H1 (cell line): Measurements from ENCODE around the gene STX10. TPM values are rescaled to one million over a fixed set of nuclear protein-coding genes. Genes with fewer than 3 reads are reported as not detected.

ENCODE experiments used
- CTCF ChIA-PET: fragments of 300-600 bp; sonication (Branson Sonifier 250); formaldehyde crosslinking; loops from one replicate; lab custom pipeline; 2021; ENCODE audit not compliant: partially characterized antibody; lab: Charles Lee
- POLR2A ChIA-PET: fragments of 300-600 bp; sonication (Branson Sonifier 250); formaldehyde crosslinking; loops from one replicate; lab custom pipeline; 2021; ENCODE audit warnings: inconsistent platforms; ENCODE audit not compliant: partially characterized antibody; lab: Charles Lee
- DNase-seq, 2 experiments: peaks; one replicate each; pipeline versions ENCODE4 v3.0.0 to v3.0.0-alpha.2; 2010 to 2022; ENCODE audit warnings: low spot score in 2 of 2, low read depth in 1 of 2, mixed read lengths in 1 of 2
- FAIRE-seq: peaks from 2 replicates; lab custom pipeline; 2011; peaks lifted over from hg19 to GRCh38; lab: Jason Lieb, UNC
- H2AFZ ChIP-seq: 2 replicates; pipeline ENCODE4 v1.8.1; 2012; ENCODE audit warnings: low read length, inconsistent platforms
- H2AK5ac ChIP-seq: 2 replicates; pipeline ENCODE4 v1.6.1; 2013; ENCODE audit warnings: low read depth, low read length
- H2BK120ac ChIP-seq: replicated peaks from 2 replicates; pipeline ENCODE3; 2013; ENCODE audit warnings: low read depth, low read length, inconsistent platforms
- H2BK12ac ChIP-seq: 2 replicates; pipeline ENCODE4 v1.6.1; 2013; ENCODE audit warnings: low read depth, low read length
- H2BK15ac ChIP-seq: 2 replicates; pipeline ENCODE4 v1.6.1; 2013; ENCODE audit warnings: low read length
- H2BK20ac ChIP-seq: 2 replicates; pipeline ENCODE4 v1.6.1; 2013; ENCODE audit warnings: low read length
- H2BK5ac ChIP-seq: 2 replicates; pipeline ENCODE4 v1.6.1; 2013; ENCODE audit warnings: low read depth, low read length
- H3K14ac ChIP-seq: 2 replicates; pipeline ENCODE4 v1.6.1; 2013; ENCODE audit warnings: inconsistent platforms; ENCODE audit not compliant: insufficient read length
- H3K18ac ChIP-seq: 2 replicates; pipeline ENCODE4 v1.6.1; 2013; ENCODE audit warnings: low read length; ENCODE audit errors: extremely low read depth
- H3K23ac ChIP-seq: 2 replicates; pipeline ENCODE4 v1.6.1; 2013; ENCODE audit warnings: inconsistent platforms; ENCODE audit not compliant: insufficient read length
- H3K23me2 ChIP-seq: 2 replicates; pipeline ENCODE4 v1.6.1; 2013; ENCODE audit warnings: low read depth, low read length
- H3K27ac ChIP-seq: 2 replicates; pipeline ENCODE4 v1.6.1; 2011; ENCODE audit warnings: low read depth, low read length, inconsistent platforms
- H3K27me3 ChIP-seq, 4 experiments: replicated peaks in 1 of 4; 1 replicate in 1 of 4; 2 replicates in 3 of 4; pipeline versions ENCODE4 v1.6.1 to v1.8.1; 2011 to 2013; ENCODE audit warnings: low read length in 3 of 4, mild to moderate bottlenecking in 3 of 4, inconsistent platforms in 2 of 4, mixed read lengths in 2 of 4, moderate library complexity in 1 of 4; ENCODE audit not compliant: control insufficient read depth in 3 of 4, insufficient read depth in 3 of 4; ENCODE audit errors: extremely low read depth in 1 of 4
- H3K36me3 ChIP-seq, 4 experiments: 2 replicates each; pipeline versions ENCODE4 v1.6.1 to v1.8.1; 2011 to 2013; ENCODE audit warnings: mild to moderate bottlenecking in 4 of 4, low read length in 3 of 4, moderate library complexity in 2 of 4, control low read depth in 1 of 4, inconsistent platforms in 1 of 4; ENCODE audit not compliant: insufficient read depth in 4 of 4, control insufficient read depth in 2 of 4
- H3K4ac ChIP-seq: replicated peaks from 2 replicates; pipeline ENCODE3; 2013; ENCODE audit warnings: low read length, low read depth, mixed read lengths, inconsistent platforms; ENCODE audit not compliant: insufficient read length
- H3K4me1 ChIP-seq, 4 experiments: replicated peaks in 1 of 4; 1 replicate in 1 of 4; 2 replicates in 3 of 4; pipeline versions ENCODE4 v1.6.1 to v1.8.1; 2011 to 2013; ENCODE audit warnings: low read length in 3 of 4, inconsistent platforms in 2 of 4, mixed read lengths in 1 of 4; ENCODE audit not compliant: insufficient read depth in 4 of 4, control insufficient read depth in 3 of 4
- H3K4me2 ChIP-seq, 2 experiments: 2 replicates each; pipeline versions ENCODE4 v1.6.1 to v1.8.1; 2011 to 2013; ENCODE audit warnings: low read depth in 2 of 2, low read length in 2 of 2, control low read depth in 1 of 2, inconsistent platforms in 1 of 2, mild to moderate bottlenecking in 1 of 2; ENCODE audit not compliant: insufficient read depth in 1 of 2
- H3K4me3 ChIP-seq, 4 experiments: fragments of 200-600, 300-600 bp in 1 of 4; sonication (generic), shearing (Covaris generic), sonication (Bioruptor Twin) in 1 of 4; 2 replicates each; pipeline versions ENCODE4 v1.5.1 to v1.8.1; 2011 to 2016; ENCODE audit warnings: low read length in 4 of 4, low read depth in 3 of 4, control low read depth in 2 of 4, inconsistent platforms in 2 of 4, mild to moderate bottlenecking in 2 of 4, mixed read lengths in 1 of 4, moderate library complexity in 1 of 4; ENCODE audit not compliant: insufficient read depth in 2 of 4; ENCODE audit errors: extremely low read depth in 1 of 4
- H3K56ac ChIP-seq: replicated peaks from 2 replicates; pipeline ENCODE3; 2013; ENCODE audit warnings: low read depth, mild to moderate bottlenecking, mixed read lengths, low read length, inconsistent platforms; ENCODE audit not compliant: insufficient read length
- H3K79me1 ChIP-seq: 2 replicates; pipeline ENCODE4 v1.6.1; 2013; ENCODE audit warnings: low read depth, low read length, control low read depth
- H3K79me2 ChIP-seq, 2 experiments: 2 replicates each; pipeline versions ENCODE4 v1.6.1 to v1.8.1; 2012 to 2013; ENCODE audit warnings: low read length in 2 of 2, mild to moderate bottlenecking in 2 of 2, inconsistent platforms in 1 of 2; ENCODE audit not compliant: insufficient read depth in 2 of 2, control insufficient read depth in 1 of 2
- H3K9ac ChIP-seq, 4 experiments: replicated peaks in 1 of 4; 1 replicate in 1 of 4; 2 replicates in 3 of 4; pipeline versions ENCODE4 v1.6.1 to v1.8.1; 2011 to 2013; ENCODE audit warnings: low read depth in 3 of 4, low read length in 3 of 4, control low read depth in 2 of 4, mild to moderate bottlenecking in 2 of 4, moderate library complexity in 2 of 4, inconsistent platforms in 1 of 4; ENCODE audit errors: extremely low read depth in 1 of 4
- H3K9me3 ChIP-seq, 2 experiments: 2 replicates each; pipeline versions ENCODE4 v1.6.1 to v1.8.1; 2012 to 2013; ENCODE audit warnings: mild to moderate bottlenecking in 2 of 2, moderate library complexity in 2 of 2, control low read depth in 1 of 2, inconsistent platforms in 1 of 2, low read depth in 1 of 2, low read length in 1 of 2, mixed read lengths in 1 of 2; ENCODE audit not compliant: insufficient read depth in 2 of 2
- H4K20me1 ChIP-seq, 2 experiments: replicated peaks in 1 of 2; 2 replicates each; pipeline versions ENCODE3 to v1.8.1; 2011 to 2013; ENCODE audit warnings: inconsistent platforms in 2 of 2, low read length in 2 of 2, mild to moderate bottlenecking in 1 of 2; ENCODE audit not compliant: insufficient read depth in 2 of 2, control insufficient read depth in 1 of 2
- H4K5ac ChIP-seq: 2 replicates; pipeline ENCODE4 v1.6.1; 2013; ENCODE audit warnings: low read length, low read depth, mixed read lengths, inconsistent platforms; ENCODE audit not compliant: insufficient read length
- H4K8ac ChIP-seq: 2 replicates; pipeline ENCODE4 v1.8.0; 2013; ENCODE audit warnings: mild to moderate bottlenecking, moderate library complexity, low read length, inconsistent platforms; ENCODE audit not compliant: insufficient read depth; ENCODE audit errors: extremely low read depth
- H4K91ac ChIP-seq: replicated peaks from 2 replicates; pipeline ENCODE3; 2013; ENCODE audit warnings: low read length, mixed read lengths, inconsistent platforms; ENCODE audit not compliant: insufficient read length
- HDAC2 ChIP-seq, 2 experiments: fragments of 300-600 bp in 1 of 2; sonication (generic) in 1 of 2; IDR thresholded peaks; 2 replicates each; pipeline ENCODE4 v1.6.1; 2011 to 2012; ENCODE audit warnings: low read depth in 2 of 2, low read length in 2 of 2, mild to moderate bottlenecking in 2 of 2, moderate library complexity in 2 of 2, borderline replicate concordance in 1 of 2, inconsistent platforms in 1 of 2
- KDM1A ChIP-seq: fragments of 200-600, 300-600 bp; sonication (generic); IDR thresholded peaks from 2 replicates; pipeline ENCODE4 v1.7.1; 2016; ENCODE audit warnings: mild to moderate bottlenecking, low read length, borderline replicate concordance
- KDM5A ChIP-seq: fragments of 200-600 bp; IDR thresholded peaks from 2 replicates; pipeline ENCODE4 v1.7.1; 2012; ENCODE audit warnings: mild to moderate bottlenecking, low read length, inconsistent platforms, mixed read lengths
- NRF1 ChIP-seq: IDR thresholded peaks from 2 replicates; pipeline ENCODE4 v1.6.1; 2011; ENCODE audit warnings: mild to moderate bottlenecking, low read depth, low read length, improper control_type of control experiment
- RFX5 ChIP-seq: IDR thresholded peaks from 2 replicates; pipeline ENCODE4 v1.6.1; 2011; ENCODE audit warnings: low read depth, low read length, improper control_type of control experiment, borderline replicate concordance
- RXRA ChIP-seq: IDR thresholded peaks from 2 replicates; pipeline ENCODE4 v1.6.1; 2011; ENCODE audit warnings: low read depth, mild to moderate bottlenecking, low read length, moderate library complexity; ENCODE audit not compliant: insufficient read depth
- SRF ChIP-seq: IDR thresholded peaks from 2 replicates; pipeline ENCODE4 v1.6.1; 2011; ENCODE audit warnings: mild to moderate bottlenecking, low read depth, low read length, moderate library complexity
- SUZ12 ChIP-seq: fragments of 200-600 bp; sonication (generic); IDR thresholded peaks from 2 replicates; pipeline ENCODE4 v1.6.1; 2012; ENCODE audit warnings: mild to moderate bottlenecking, inconsistent platforms, low read length, moderate library complexity, mixed read lengths
- TAF1 ChIP-seq: IDR thresholded peaks from 2 replicates; pipeline ENCODE4 v1.6.1; 2011; ENCODE audit warnings: mild to moderate bottlenecking, low read depth, low read length
- ZNF274 ChIP-seq: IDR thresholded peaks from 2 replicates; pipeline ENCODE4 v1.7.0; 2012; ENCODE audit warnings: low read length, borderline replicate concordance; ENCODE audit errors: extremely low read depth
- WGBS, 2 experiments: shearing (Covaris generic) in 1 of 2; methylation state at CpG; one replicate each; pipeline versions ENCODE4 v1.1.6 to v1.1.7; 2013 to 2015; ENCODE audit warnings: low lambda C conversion rate in 2 of 2, mixed read lengths in 2 of 2, inconsistent platforms in 1 of 2, low coverage in 1 of 2, missing lambda C conversion rate in 1 of 2; ENCODE audit not compliant: insufficient replicate concordance in 2 of 2, insufficient coverage in 1 of 2, insufficient read length in 1 of 2; ENCODE audit errors: extremely low coverage in 1 of 2, missing lambda C conversion rate in 1 of 2; 5-methylcytosine and 5-hydroxymethylcytosine counted together
- polyA plus RNA-seq, 7 experiments: library from polyadenylated mRNA; depleted of rRNA in 3 of 7; stranded (reverse) in 5 of 7; unstranded in 2 of 7; fragments of >200 nt in 5 of 7; fragments of 200-250 nt in 2 of 7; gene quantifications; 1 replicate in 5 of 7; 2 replicates in 1 of 7; 4 replicates in 1 of 7; pipeline versions ENCODE4 v1.2.1 to v1.2.3, GENCODE V29; 2011 to 2013; ENCODE audit warnings: missing spikeins in 2 of 7, mixed read lengths in 2 of 7
- total RNA-seq: library from RNA; stranded (reverse); fragmentation: NEBNext Ultra II Directional; extraction: Animal tissue kit (Norgen Biotek cat#: 25700); gene quantifications from 2 replicates; pipeline ENCODE4 v1.2.1, GENCODE V29; 2021

STX10 gene
- total and polyA plus RNA-seq, 2 of the 8 experiments (the other 6 are each of a cell fraction or from before 2014, with no cell fraction given): 53.0 to 80.1 TPM

- peaks cover 34 to 50% of the 10 kb centered on the region in 2 experiments for H4K20me1 ChIP-seq
- no peak overlapping the region for H4K5ac ChIP-seq
- H3K4me1 ChIP-seq: peaks cover 0 to 8% (median 4%) of the 10 kb centered on the region in 4 experiments; a peak in 3 of 7 replicates
- POLR2A ChIA-PET: interaction anchor here (0.9 to 14.8 kb wide), 6 partner anchors 7 to 30 kb away, joined by 3 to 228 read pairs (median 6); partner anchors contain the start of genes IER2, NACC1, STX10 and TRMT1
- no peak overlapping the region for H3K14ac ChIP-seq
- no peak overlapping the region for H2AK5ac ChIP-seq
- H3K79me1 ChIP-seq: peaks cover 27% of the 10 kb centered on the region
- no peak overlapping the region for H2AFZ ChIP-seq
- peaks cover 7 to 58% (median 36%) of the 10 kb centered on the region in 4 experiments for H3K36me3 ChIP-seq
- no peak overlapping the region for H3K23ac ChIP-seq
- H2BK15ac ChIP-seq: no peak overlapping the region
- no peak overlapping the region for H3K4me3 ChIP-seq
- CTCF ChIA-PET: interaction anchor here (1.0 to 2.1 kb wide), 4 partner anchors 14 to 60 kb away, joined by 3 to 7 read pairs (median 4); partner anchors contain the start of genes IER2 and STX10
- no peak overlapping the region for H3K27ac ChIP-seq
- DNase-seq: no peak
- H3K27me3 ChIP-seq: no peaks in the 10 kb centered on the region
- no peak overlapping the region for H3K4ac ChIP-seq
- no peak overlapping the region for H2BK20ac ChIP-seq
- 94% methylated on average over 57 of the region's 60 CpGs; no CpG with 5 or more reads in 1 of the 2 experiments for WGBS, 2 experiments
- no peak overlapping the region for H2BK120ac ChIP-seq
- no peak overlapping the region for H3K18ac ChIP-seq
- H3K9ac ChIP-seq: no peak overlapping the region
- no peak overlapping the region for H3K4me2 ChIP-seq
- H3K9me3 ChIP-seq: no peaks in the 10 kb centered on the region
- FAIRE-seq: no peak
- no peak overlapping the region for H4K91ac ChIP-seq
- peak overlapping the region; percentile 78; the same call in 1 of the 2 replicates for H4K8ac ChIP-seq
- H3K79me2 ChIP-seq: peaks cover 7 to 44% of the 10 kb centered on the region in 2 experiments; a peak in 3 of 4 replicates
- no peak overlapping the region for H2BK5ac ChIP-seq
- no peak overlapping the region for H2BK12ac ChIP-seq
- no peak overlapping the region for H3K56ac ChIP-seq
- H3K23me2 ChIP-seq: no peaks in the 10 kb centered on the region; the same call in 1 of the 2 replicates
- TF ChIP-seq KDM5A (no peak), SUZ12 (no peak), RFX5 (no peak), RXRA (no peak), ZNF274 (no peak), HDAC2 (IDR thresholded peaks at IDR 0.05; ENCODE audit: borderline replicate concordance in 1 of 2, low read depth in 2 of 2, low read length in 2 of 2) (no peak), SRF (no peak), NRF1 (no peak), KDM1A (no peak), TAF1 (no peak)
Measured at GRCh38 chr19:13135068-13136062, 14.8 kb downstream of the STX10 start.
